IMR-90 (cell line): Measurements from ENCODE around the gene S100A13. TPM values are rescaled to one million over a fixed set of nuclear protein-coding genes. Genes with fewer than 3 reads are reported as not detected.

ENCODE experiments used
- ATAC-seq: fragments of 200-7000 bp; cut with Tn5 transposase; 2 replicates; pipeline ENCODE4 v1.9.1; 2020; ENCODE audit warnings: low read depth, mild to moderate bottlenecking, moderate library complexity
- BruUV-seq: library from RNA; stranded (reverse); fragments of 400-500 nt; replicated peaks from 2 replicates; lab custom pipeline; 2021; lab: Mats Ljungman, UMichigan
- CTCF ChIA-PET: fragments of 300-600 bp; formaldehyde crosslinking; extraction: SDS; loops from one replicate; lab custom pipeline; 2021; ENCODE audit warnings: antibody characterized with exemption; lab: Yijun Ruan, JAX
- POLR2A ChIA-PET: fragments of 300-600 bp; sonication (Branson Sonifier 250); formaldehyde crosslinking; loops from one replicate; lab custom pipeline; 2022; ENCODE audit warnings: antibody characterized with exemption; ENCODE audit not compliant: unreplicated experiment; lab: Charles Lee
- DNase-seq: peaks from one replicate; pipeline ENCODE4 v3.0.0; 2013
- H2AFZ ChIP-seq: replicated peaks from 2 replicates; pipeline ENCODE3; 2013; ENCODE audit warnings: low read length, mild to moderate bottlenecking; ENCODE audit not compliant: poor library complexity
- H2AK5ac ChIP-seq: 2 replicates; pipeline ENCODE4 v1.6.1; 2013; ENCODE audit warnings: low read depth, low read length, inconsistent platforms
- H2AK9ac ChIP-seq: replicated peaks from 2 replicates; pipeline ENCODE3; 2013; ENCODE audit warnings: mild to moderate bottlenecking, low read depth, low read length, moderate library complexity; ENCODE audit not compliant: poor library complexity
- H2BK120ac ChIP-seq: 2 replicates; pipeline ENCODE4 v1.6.1; 2013; ENCODE audit warnings: low read depth, low read length, inconsistent platforms
- H2BK15ac ChIP-seq: 3 replicates; pipeline ENCODE4 v1.6.1; 2013; ENCODE audit warnings: low read depth, low read length, inconsistent platforms
- H2BK20ac ChIP-seq: 2 replicates; pipeline ENCODE4 v1.6.1; 2013; ENCODE audit warnings: low read depth, mild to moderate bottlenecking, inconsistent platforms, low read length, moderate library complexity
- H2BK5ac ChIP-seq: 2 replicates; pipeline ENCODE4 v1.6.1; 2013; ENCODE audit warnings: mild to moderate bottlenecking, low read depth, low read length, inconsistent platforms; ENCODE audit not compliant: poor library complexity, severe bottlenecking
- H3K14ac ChIP-seq: replicated peaks from 2 replicates; pipeline ENCODE4 v1.6.1; 2013; ENCODE audit warnings: low read depth, low read length, inconsistent platforms
- H3K18ac ChIP-seq: 2 replicates; pipeline ENCODE4 v1.6.1; 2013; ENCODE audit warnings: low read depth, low read length, control low read depth
- H3K23ac ChIP-seq: 2 replicates; pipeline ENCODE4 v1.6.1; 2013; ENCODE audit warnings: low read depth, low read length, inconsistent platforms
- H3K27ac ChIP-seq: 2 replicates; pipeline ENCODE4 v1.5.1; 2013; ENCODE audit warnings: mild to moderate bottlenecking, control low read depth, low read length; ENCODE audit not compliant: insufficient read depth
- H3K27me3 ChIP-seq: 2 replicates; pipeline ENCODE4 v1.6.1; 2013; ENCODE audit warnings: low read length; ENCODE audit not compliant: control insufficient read depth, insufficient read depth
- H3K36me3 ChIP-seq: 2 replicates; pipeline ENCODE4 v1.6.1; 2013; ENCODE audit warnings: low read length, mixed read lengths; ENCODE audit not compliant: control insufficient read depth, insufficient read depth
- H3K4ac ChIP-seq: 2 replicates; pipeline ENCODE4 v1.6.1; 2013; ENCODE audit warnings: low read depth, low read length, inconsistent platforms
- H3K4me1 ChIP-seq: 2 replicates; pipeline ENCODE4 v1.6.1; 2013; ENCODE audit warnings: low read length, mixed read lengths; ENCODE audit not compliant: control insufficient read depth, insufficient read depth
- H3K4me2 ChIP-seq: 2 replicates; pipeline ENCODE4 v1.6.1; 2013; ENCODE audit warnings: low read depth, mild to moderate bottlenecking, control low read depth, low read length, moderate library complexity
- H3K4me3 ChIP-seq: 2 replicates; pipeline ENCODE4 v1.5.1; 2013; ENCODE audit warnings: low read depth, mild to moderate bottlenecking, control low read depth, low read length, moderate library complexity; ENCODE audit not compliant: insufficient read depth
- H3K56ac ChIP-seq: 2 replicates; pipeline ENCODE4 v1.6.1; 2013; ENCODE audit warnings: low read length, inconsistent platforms; ENCODE audit not compliant: insufficient read depth; ENCODE audit errors: extremely low read depth
- H3K79me1 ChIP-seq, 2 experiments: 2 replicates each; pipeline ENCODE4 v1.6.1; 2013; ENCODE audit warnings: low read length in 2 of 2, inconsistent platforms in 1 of 2, low read depth in 1 of 2
- H3K9ac ChIP-seq: 2 replicates; pipeline ENCODE4 v1.6.1; 2013; ENCODE audit warnings: low read depth, low read length, control low read depth
- H3K9me1 ChIP-seq: 2 replicates; pipeline ENCODE4 v1.6.1; 2013; ENCODE audit warnings: low read length, inconsistent platforms; ENCODE audit not compliant: insufficient read depth
- H3K9me3 ChIP-seq: 2 replicates; pipeline ENCODE4 v1.6.1; 2013; ENCODE audit warnings: low read length; ENCODE audit not compliant: control insufficient read depth, insufficient read depth
- H4K20me1 ChIP-seq: 2 replicates; pipeline ENCODE4 v1.6.1; 2013; ENCODE audit warnings: low read length, inconsistent platforms; ENCODE audit not compliant: insufficient read depth
- H4K5ac ChIP-seq: 2 replicates; pipeline ENCODE4 v1.6.1; 2013; ENCODE audit warnings: mild to moderate bottlenecking, low read depth, low read length, control low read depth
- H4K8ac ChIP-seq, 2 experiments: 2 replicates each; pipeline ENCODE4 v1.6.1; 2013; ENCODE audit warnings: low read depth in 2 of 2, low read length in 2 of 2, control low read depth in 1 of 2, inconsistent platforms in 1 of 2
- H4K91ac ChIP-seq: 2 replicates; pipeline ENCODE4 v1.6.1; 2013; ENCODE audit warnings: low read depth, low read length, inconsistent platforms; ENCODE audit not compliant: insufficient read depth
- MAFK ChIP-seq: IDR thresholded peaks from 2 replicates; pipeline ENCODE4 v1.6.1; 2012; ENCODE audit warnings: low read depth, low read length, improper control_type of control experiment
- USF2 ChIP-seq: fragments of 150-350 bp; IDR thresholded peaks from 2 replicates; pipeline ENCODE4 v1.6.1; 2017; ENCODE audit warnings: mild to moderate bottlenecking, antibody characterized with exemption, low read length, low read depth
- WGBS, 2 experiments: methylation state at CpG; one replicate each; pipeline versions ENCODE4 v1.1.5 to v1.1.7; 2013; ENCODE audit warnings: missing lambda C conversion rate in 2 of 2; ENCODE audit not compliant: insufficient read length in 1 of 2; ENCODE audit errors: extremely low coverage in 2 of 2; 5-methylcytosine and 5-hydroxymethylcytosine counted together
- dilution Hi-C: fragments of 300-500 bp; cut with HindIII; formaldehyde crosslinking; loops from one replicate; pipeline ENCODE4 v1.14.3; 2018; ENCODE audit warnings: low sequenced_read_pairs; ENCODE audit not compliant: unreplicated experiment
- in situ Hi-C: fragments of 300-500 bp; cut with MboI; formaldehyde crosslinking; loops from 3 replicates; pipeline ENCODE4 v1.14.3; 2019; ENCODE audit warnings: low sequenced_read_pairs, inconsistent platforms, mixed read lengths
- intact Hi-C: fragments of 100-400 bp; cut with micrococcal nuclease; formaldehyde crosslinking; loops from 2 replicates; pipeline ENCODE4 v1.10.0; 2022
- polyA plus RNA-seq, 3 experiments: library from polyadenylated mRNA; depleted of rRNA; stranded (reverse); fragments of >200 nt; gene quantifications; 2 replicates each; pipeline ENCODE4 v1.2.3, GENCODE V29; 2012; ENCODE audit warnings: low replicate concordance in 1 of 3
- total RNA-seq: library from RNA; depleted of rRNA; stranded (reverse); fragments of >200 nt; gene quantifications from 2 replicates; pipeline ENCODE4 v1.2.3, GENCODE V29; 2012; rRNA removed

Gene S100A13
- total and polyA plus RNA-seq, 2 of the 4 experiments (the other 2 are of a cell fraction), result 122 to 468 TPM

- Histone ChIP-seq H4K8ac (0 out of 4 replicates have a peak overlapping the region, but pooled peaks of 1 of the 2 experiments have one; percentile 51), H3K36me3 (no peaks in the 10 kb centered on the region), H2AFZ (no peak overlapping the region), H4K5ac (no peak overlapping the region), H2AK5ac (peak overlapping the region; percentile 25; the same call in 1 of the 2 replicates), H3K4ac (no peak overlapping the region; the same call in 1 of the 2 replicates), H3K79me1 (peaks cover 4 to 36% of the 10 kb centered on the region in 2 experiments; a peak in 3 of 4 replicates), H3K14ac (no peak overlapping the region), H3K18ac (no peak overlapping the region), H3K4me2 (no peak overlapping the region), H2BK5ac (no peak overlapping the region), H2BK15ac (no peak overlapping the region), H3K23ac (no peak overlapping the region), H3K9me1 (peaks cover 28% of the 10 kb centered on the region), H2AK9ac (no peak overlapping the region), H3K4me3 (no peak overlapping the region), H4K91ac (no peak overlapping the region), H2BK20ac (no peak overlapping the region), H3K4me1 (peaks cover 35% of the 10 kb centered on the region), H3K27ac (no peak overlapping the region), H3K27me3 (no peaks in the 10 kb centered on the region), H2BK120ac (0 out of 2 replicates have a peak overlapping the region, but pooled peaks have one; percentile 100), H4K20me1 (no peaks in the 10 kb centered on the region), H3K9me3 (no peaks in the 10 kb centered on the region), H3K9ac (no peak overlapping the region), H3K56ac (no peak overlapping the region)
- WGBS, 2 experiments, result no CpG with 5 or more reads among the region's 8 CpGs
- ATAC-seq, result no peak
- in situ Hi-C loops, result loop anchor here (5.0 to 10.0 kb wide), 2 partner anchors 37 to 55 kb away; no protein-coding TSS in a partner anchor
- no peak for DNase-seq
- no peak for TF ChIP-seq USF2
- TF ChIP-seq MAFK, result no peak
- ChIA-PET CTCF (interaction anchor here (0.6 to 1.0 kb wide), 3 partner anchors 36 to 217 kb away, joined by 3 to 4 read pairs (median 3); partner anchors contain the start of gene S100A13), POLR2A (interaction anchor here (0.5 to 3.7 kb wide), 2 partner anchors 35 to 58 kb away, joined by 3 to 28 read pairs; partner anchors contain the start of genes S100A13 and S100A6)
- intact Hi-C loops, result no loop called here
- BruUV-seq, result no TSS peak
- dilution Hi-C loops, result no loop called here
These were observed 57.8 kb downstream of the S100A13 start for GRCh38 chr1:153569465-153569864.

Other genes with a start within 250 kb of the S100A13 start
- not detected in 2 replicates for gene S100A8, start 236.4 kb downstream of the S100A13 start, total RNA-seq
- not detected in 2 replicates for gene S100A8, start 236.4 kb downstream of the S100A13 start, polyA plus RNA-seq (2012; rRNA removed)
- gene S100A7A, start 211.0 kb downstream of the S100A13 start, total RNA-seq, result not detected in 2 replicates
- gene S100A7A, start 211.0 kb downstream of the S100A13 start, polyA plus RNA-seq (2012; rRNA removed), result not detected in 2 replicates
- gene S100A7, start 166.9 kb downstream of the S100A13 start, total RNA-seq, result not detected in 2 replicates
- gene S100A7, start 166.9 kb downstream of the S100A13 start, polyA plus RNA-seq (2012; rRNA removed), result not detected in 2 replicates
- 373 and 555 TPM in 2 replicates for gene S100A6, start 91.5 kb downstream of the S100A13 start, total RNA-seq
- gene S100A6, start 91.5 kb downstream of the S100A13 start, polyA plus RNA-seq (2012; rRNA removed), result 1,755 and 2,394 TPM in 2 replicates
- gene S100A5, start 86.6 kb downstream of the S100A13 start, total RNA-seq, result 0.56 TPM in 1 of 2 replicates, not detected in the other
- gene S100A5, start 86.6 kb downstream of the S100A13 start, polyA plus RNA-seq (2012; rRNA removed), result 0.27 and 0.55 TPM in 2 replicates
- 5.6 and 7.5 TPM in 2 replicates for gene S100A4, start 81.7 kb downstream of the S100A13 start, total RNA-seq
- 15.0 and 16.6 TPM in 2 replicates for gene S100A4, start 81.7 kb downstream of the S100A13 start, polyA plus RNA-seq (2012; rRNA removed)
- gene S100A3, start 78.2 kb downstream of the S100A13 start, total RNA-seq, result 1.4 and 2.9 TPM in 2 replicates
- 4.5 and 6.2 TPM in 2 replicates for gene S100A3, start 78.2 kb downstream of the S100A13 start, polyA plus RNA-seq (2012; rRNA removed)
- gene S100A2, start 61.7 kb downstream of the S100A13 start, total RNA-seq, result 3.6 and 4.4 TPM in 2 replicates
- 7.9 and 9.5 TPM in 2 replicates for gene S100A2, start 61.7 kb downstream of the S100A13 start, polyA plus RNA-seq (2012; rRNA removed)
- 201 and 226 TPM in 2 replicates for gene S100A16, start 14.4 kb downstream of the S100A13 start, total RNA-seq
- gene S100A16, start 14.4 kb downstream of the S100A13 start, polyA plus RNA-seq (2012; rRNA removed), result 515 and 543 TPM in 2 replicates
- not detected in 2 replicates for gene S100A14, start 11.2 kb downstream of the S100A13 start, total RNA-seq
- 0.10 and 0.14 TPM in 2 replicates for gene S100A14, start 11.2 kb downstream of the S100A13 start, polyA plus RNA-seq (2012; rRNA removed)
- gene S100A1, start 929 bp upstream of the S100A13 start, total RNA-seq, result 0.18 TPM in 1 of 2 replicates, not detected in the other
- 0.29 and 0.59 TPM in 2 replicates for gene S100A1, start 929 bp upstream of the S100A13 start, polyA plus RNA-seq (2012; rRNA removed)
- gene CHTOP, start 6.6 kb upstream of the S100A13 start, total RNA-seq, result 33.9 and 38.9 TPM in 2 replicates
- 49.3 and 50.8 TPM in 2 replicates for gene CHTOP, start 6.6 kb upstream of the S100A13 start, polyA plus RNA-seq (2012; rRNA removed)
- 37.2 and 40.9 TPM in 2 replicates for gene SNAPIN, start 31.2 kb upstream of the S100A13 start, total RNA-seq
- gene SNAPIN, start 31.2 kb upstream of the S100A13 start, polyA plus RNA-seq (2012; rRNA removed), result 37.4 and 39.1 TPM in 2 replicates
- gene ILF2, start 43.5 kb upstream of the S100A13 start, total RNA-seq, result 405 and 504 TPM in 2 replicates
- 269 and 273 TPM in 2 replicates for gene ILF2, start 43.5 kb upstream of the S100A13 start, polyA plus RNA-seq (2012; rRNA removed)
- gene NPR1, start 51.2 kb upstream of the S100A13 start, total RNA-seq, result not detected in 2 replicates
- gene NPR1, start 51.2 kb upstream of the S100A13 start, polyA plus RNA-seq (2012; rRNA removed), result 0.02 and 0.03 TPM in 2 replicates
- gene INTS3, start 100.5 kb upstream of the S100A13 start, total RNA-seq, result 28.1 and 33.5 TPM in 2 replicates
- 53.9 and 59.4 TPM in 2 replicates for gene INTS3, start 100.5 kb upstream of the S100A13 start, polyA plus RNA-seq (2012; rRNA removed)
- 1.9 and 3.2 TPM in 2 replicates for gene SLC27A3, start 147.9 kb upstream of the S100A13 start, total RNA-seq
- 9.3 and 9.6 TPM in 2 replicates for gene SLC27A3, start 147.9 kb upstream of the S100A13 start, polyA plus RNA-seq (2012; rRNA removed)